HCT116 (cell line): ENCODE results near the gene DBN1. TPM values are rescaled to one million over a fixed set of nuclear protein-coding genes. Genes with fewer than 3 reads are reported as not detected.

Experiments
- ATAC-seq: fragments of 200-7000 bp; cut with Tn5 transposase; 2 replicates; pipeline ENCODE4 v1.9.1; 2020; ENCODE audit warnings: mild to moderate bottlenecking, moderate library complexity
- BruUV-seq: library from RNA; stranded (reverse); fragments of 400-500 nt; replicated peaks from 2 replicates; lab custom pipeline; 2021; lab: Mats Ljungman, UMichigan
- CTCF ChIA-PET: fragments of 300-600 bp; sonication (Branson Sonifier 250); formaldehyde crosslinking; loops from one replicate; lab custom pipeline; 2021; ENCODE audit warnings: antibody characterized with exemption; lab: Charles Lee
- POLR2A ChIA-PET: fragments of 300-600, 350-600 bp; sonication (Branson Sonifier 250); formaldehyde crosslinking; loops from one replicate; lab custom pipeline; 2021; ENCODE audit warnings: antibody characterized with exemption; lab: Charles Lee
- RAD21 ChIA-PET, 2 experiments: fragments of 300-600 bp; sonication (Branson Sonifier 250); formaldehyde crosslinking; loops; one replicate each; lab custom pipeline; 2023; ENCODE audit warnings: low total read pairs in 2 of 2; ENCODE audit not compliant: uncharacterized antibody in 2 of 2, unreplicated experiment in 2 of 2, low non-redundant PET in 1 of 2; lab: Charles Lee
- DNase-seq: peaks from one replicate; pipeline ENCODE4 v3.0.0-alpha.2; 2010; ENCODE audit warnings: low read depth, low spot score
- H2AFZ ChIP-seq: fragments of 200-600 bp; shearing (Covaris generic), sonication (generic); 2 replicates; pipeline ENCODE4 v1.6.1; 2017; ENCODE audit warnings: low read depth, mixed run types, mixed read lengths, antibody characterized with exemption, low read length; ENCODE audit not compliant: poor library complexity, severe bottlenecking
- H3K27ac ChIP-seq: 2 replicates; pipeline ENCODE4 v1.5.1; 2012; ENCODE audit warnings: low read depth, low read length
- H3K27me3 ChIP-seq: fragments of 200-600 bp; sonication (generic); 2 replicates; pipeline ENCODE4 v1.6.1; 2016; ENCODE audit warnings: mixed run types, low read length, mixed read lengths; ENCODE audit not compliant: insufficient read depth
- H3K36me3 ChIP-seq, 2 experiments: fragments of 200-500 bp in 1 of 2; fragments of 200-600 bp in 1 of 2; sonication (Bioruptor generic) in 1 of 2; sonication (generic) in 1 of 2; 2 replicates each; pipeline versions ENCODE4 v1.5.1 to v1.6.1; 2014 to 2016; ENCODE audit warnings: low read length in 2 of 2, inconsistent platforms in 1 of 2, mixed read lengths in 1 of 2, mixed run types in 1 of 2; ENCODE audit not compliant: insufficient read depth in 2 of 2, control insufficient read depth in 1 of 2
- H3K4me1 ChIP-seq, 2 experiments: fragments of 200-600 bp in 1 of 2; sonication (generic) in 1 of 2; 2 replicates each; pipeline versions ENCODE4 v1.5.1 to v1.6.1; 2012 to 2017; ENCODE audit warnings: low read length in 2 of 2, inconsistent platforms in 1 of 2, mild to moderate bottlenecking in 1 of 2, mixed read lengths in 1 of 2, mixed run types in 1 of 2, moderate library complexity in 1 of 2; ENCODE audit not compliant: insufficient read depth in 2 of 2, control insufficient read depth in 1 of 2
- H3K4me2 ChIP-seq: fragments of 200-600 bp; sonication (generic); 2 replicates; pipeline ENCODE4 v1.6.1; 2017; ENCODE audit warnings: mixed run types, low read length, mixed read lengths
- H3K4me3 ChIP-seq, 2 experiments: fragments of 200-600 bp in 1 of 2; sonication (generic) in 1 of 2; replicated peaks in 1 of 2; 2 replicates each; pipeline ENCODE4 v1.5.1; 2011 to 2016; ENCODE audit warnings: low read length in 2 of 2, control low read depth in 1 of 2, low read depth in 1 of 2, mild to moderate bottlenecking in 1 of 2, mixed read lengths in 1 of 2, mixed run types in 1 of 2
- H3K79me2 ChIP-seq: fragments of 200-600 bp; sonication (generic); 2 replicates; pipeline ENCODE4 v1.6.1; 2017; ENCODE audit warnings: mild to moderate bottlenecking, mixed run types, low read length, moderate library complexity, mixed read lengths; ENCODE audit not compliant: insufficient read depth
- H3K9ac ChIP-seq: fragments of 200-600 bp; sonication (generic); 2 replicates; pipeline ENCODE4 v1.6.1; 2016; ENCODE audit warnings: low read length, mixed read lengths
- H3K9me2 ChIP-seq: fragments of 200-600 bp; sonication (generic), shearing (Covaris generic); 2 replicates; pipeline ENCODE4 v1.6.1; 2017; ENCODE audit warnings: mixed run types, mild to moderate bottlenecking, moderate library complexity; ENCODE audit not compliant: insufficient read depth
- H3K9me3 ChIP-seq, 2 experiments: fragments of 200-500 bp in 1 of 2; fragments of 200-600 bp in 1 of 2; sonication (Bioruptor generic) in 1 of 2; sonication (generic) in 1 of 2; 2 replicates each; pipeline ENCODE4 v1.6.1; 2014 to 2017; ENCODE audit warnings: low read length in 2 of 2, mixed read lengths in 2 of 2, inconsistent platforms in 1 of 2, low read depth in 1 of 2, mild to moderate bottlenecking in 1 of 2, mixed run types in 1 of 2, moderate library complexity in 1 of 2; ENCODE audit not compliant: control insufficient read depth in 1 of 2, insufficient read depth in 1 of 2
- H4K20me1 ChIP-seq: fragments of 200-600 bp; sonication (generic), shearing (Covaris generic); 2 replicates; pipeline ENCODE4 v1.6.1; 2017; ENCODE audit warnings: mixed run types, mild to moderate bottlenecking, moderate library complexity; ENCODE audit not compliant: insufficient read depth
- CBX3 ChIP-seq: IDR thresholded peaks from 2 replicates; pipeline ENCODE4 v1.6.1; 2012; ENCODE audit warnings: low read depth
- ELF1 ChIP-seq: IDR thresholded peaks from 2 replicates; pipeline ENCODE4 v1.6.1; 2012; ENCODE audit warnings: low read depth, borderline replicate concordance
- EZH2 ChIP-seq: fragments of 200-600 bp; sonication (generic); IDR thresholded peaks from 2 replicates; pipeline ENCODE4 v1.6.1; 2017; ENCODE audit warnings: antibody characterized with exemption, mixed run types
- EZH2phosphoT487 ChIP-seq: fragments of 200-600 bp; IDR thresholded peaks from 2 replicates; pipeline ENCODE4 v1.6.1; 2018; ENCODE audit warnings: antibody characterized with exemption, borderline replicate concordance
- JUND ChIP-seq: IDR thresholded peaks from 2 replicates; pipeline ENCODE4 v1.6.1; 2012
- POLR2AphosphoS5 ChIP-seq: IDR thresholded peaks from 2 replicates; pipeline ENCODE4 v1.6.1; 2011; ENCODE audit warnings: mild to moderate bottlenecking, low read depth, low read length, moderate library complexity
- SIN3A ChIP-seq: IDR thresholded peaks from 2 replicates; pipeline ENCODE4 v1.6.1; 2012; ENCODE audit warnings: low read depth
- SP1 ChIP-seq: IDR thresholded peaks from 2 replicates; pipeline ENCODE4 v1.6.1; 2012; ENCODE audit warnings: low read depth
- TCF7L2 ChIP-seq: IDR thresholded peaks from 2 replicates; pipeline ENCODE4 v1.7.0; 2011; ENCODE audit warnings: borderline replicate concordance, inconsistent platforms; ENCODE audit not compliant: insufficient read depth, insufficient read length; ENCODE audit errors: extremely low read depth
- ZFX ChIP-seq: fragments of 450-650 bp; IDR thresholded peaks from 2 replicates; pipeline ENCODE4 v1.6.1; 2017
- intact Hi-C: fragments of 100-400 bp; cut with micrococcal nuclease; formaldehyde crosslinking; loops from 2 replicates; pipeline ENCODE4 v1.10.0; 2022
- total RNA-seq: library from RNA; stranded (reverse); gene quantifications from one replicate; pipeline ENCODE4 v1.2.1, GENCODE V29; 2021; ENCODE audit not compliant: unreplicated experiment
- TF ChIP-seq, protein P1 (sequence below): IDR thresholded peaks from 2 replicates; pipeline ENCODE4 v1.6.1; 2012
- TF ChIP-seq, protein P2 (sequence below): IDR thresholded peaks from 2 replicates; pipeline ENCODE4 v1.6.1; 2012
- TF ChIP-seq, protein P3 (sequence below): IDR thresholded peaks from 2 replicates; pipeline ENCODE4 v1.6.1; 2012; ENCODE audit warnings: low read depth

DBN1 gene
- total RNA-seq, 1 experiment from 2014 or later = 144 TPM

DNA sequence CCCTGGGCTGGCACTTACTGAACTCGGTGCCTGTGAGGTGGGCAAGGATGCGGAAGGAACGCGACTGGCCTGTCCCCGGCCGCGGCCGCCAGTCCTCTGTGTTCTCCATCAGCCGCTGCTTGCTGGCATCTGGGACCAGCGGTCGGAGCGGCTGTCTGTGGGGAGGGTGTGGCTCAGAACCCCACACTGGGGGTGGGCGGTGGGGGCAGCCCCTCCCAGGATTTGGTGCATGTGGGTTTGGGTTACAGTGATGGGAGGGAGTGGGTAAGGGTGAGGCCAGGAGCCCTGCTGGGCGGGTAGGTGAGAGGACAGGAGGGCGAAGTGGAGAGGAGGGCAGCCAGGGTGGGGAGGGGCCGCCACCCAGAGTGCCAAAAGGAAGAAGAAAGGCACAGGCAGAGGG is 17.6 kb upstream of the DBN1 start:
- H3K27ac ChIP-seq = peak overlapping the region; percentile 36; the same call in 1 of the 2 replicates
- no peaks in the 10 kb centered on the region for H3K9me3 ChIP-seq
- ChIA-PET POLR2A (no interaction called here), CTCF (no interaction called here), RAD21 (no interaction called here)
- H3K9ac ChIP-seq = peak overlapping the region; percentile 20; the same call in 1 of the 2 replicates
- TF ChIP-seq, protein P1, sequence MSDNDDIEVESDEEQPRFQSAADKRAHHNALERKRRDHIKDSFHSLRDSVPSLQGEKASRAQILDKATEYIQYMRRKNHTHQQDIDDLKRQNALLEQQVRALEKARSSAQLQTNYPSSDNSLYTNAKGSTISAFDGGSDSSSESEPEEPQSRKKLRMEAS = no peak
- TF ChIP-seq POLR2AphosphoS5 = no peak
- TF ChIP-seq TCF7L2 = no peak
- TF ChIP-seq SIN3A = no peak
- no peak for TF ChIP-seq CBX3
- H3K79me2 ChIP-seq = peaks cover 57% of the 10 kb centered on the region
- H2AFZ ChIP-seq = no peak overlapping the region
- no peak overlapping the region for H3K4me3 ChIP-seq
- BruUV-seq = no TSS peak
- no peak for DNase-seq
- no peaks in the 10 kb centered on the region for H3K27me3 ChIP-seq
- peaks cover 16 to 46% of the 10 kb centered on the region in 2 experiments; a peak in 3 of 4 replicates for H3K36me3 ChIP-seq
- H3K4me1 ChIP-seq = peaks cover 30 to 52% of the 10 kb centered on the region in 2 experiments
- 0 out of 2 replicates have a peak overlapping the region, but pooled peaks have one; percentile 12 for H3K4me2 ChIP-seq
- H4K20me1 ChIP-seq = peaks cover 11% of the 10 kb centered on the region; the same call in 1 of the 2 replicates
- no peak for ATAC-seq
- H3K9me2 ChIP-seq = no peaks in the 10 kb centered on the region
- intact Hi-C loops = no loop called here

DNA sequence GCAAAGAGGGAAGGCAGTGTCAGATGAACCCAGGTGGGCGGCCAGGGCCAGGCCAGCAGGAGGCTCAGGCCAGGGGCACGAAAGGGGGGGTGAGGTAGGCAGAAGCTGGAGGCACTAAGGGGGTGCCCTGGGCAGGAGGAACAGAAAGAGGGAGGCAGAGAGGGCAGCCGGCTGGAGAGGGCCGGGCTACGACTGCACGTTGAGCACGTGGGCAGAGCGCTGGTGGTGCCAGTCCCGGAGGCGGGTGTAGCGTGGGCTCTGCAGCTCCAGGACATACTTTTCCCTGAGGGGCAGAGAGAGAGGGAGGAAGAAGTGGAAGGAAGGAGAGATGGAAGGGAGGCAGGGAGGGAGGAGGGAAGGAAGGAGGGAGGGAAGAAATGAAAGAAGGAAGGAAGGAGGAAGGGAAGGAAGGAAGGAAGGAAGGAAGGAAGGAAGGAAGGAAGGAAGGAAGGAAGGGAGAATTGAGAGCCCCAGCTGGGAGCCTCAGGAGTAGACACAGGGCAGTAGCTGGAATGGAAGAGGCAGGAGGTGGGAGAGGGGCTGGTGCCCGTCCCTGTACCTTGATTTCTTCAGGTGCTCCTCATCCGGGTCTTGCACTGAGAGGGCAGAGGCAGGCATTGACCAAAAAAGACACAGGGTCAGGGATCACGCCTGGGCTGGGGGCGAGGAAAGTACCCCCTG is 17.0 kb upstream of the DBN1 start:
- ATAC-seq = no peak
- ChIA-PET RAD21 (no interaction called here), CTCF (interaction anchor here (1.2 kb wide), 1 partner anchor 33 kb away, joined by 4 read pairs; no protein-coding TSS in a partner anchor), POLR2A (interaction anchor here (0.5 to 1.3 kb wide), 2 partner anchors 11 to 35 kb away, joined by 3 to 4 read pairs; no protein-coding TSS in a partner anchor)
- no peaks in the 10 kb centered on the region for H3K9me3 ChIP-seq
- H3K27me3 ChIP-seq = no peaks in the 10 kb centered on the region
- H3K4me1 ChIP-seq = peaks cover 25 to 46% of the 10 kb centered on the region in 2 experiments
- no peak overlapping the region for H3K9ac ChIP-seq
- H2AFZ ChIP-seq = no peak overlapping the region
- H3K36me3 ChIP-seq = peaks cover 16 to 45% of the 10 kb centered on the region in 2 experiments; a peak in 3 of 4 replicates
- peaks cover 52% of the 10 kb centered on the region for H3K79me2 ChIP-seq
- H3K9me2 ChIP-seq = no peaks in the 10 kb centered on the region
- peaks cover 6% of the 10 kb centered on the region; the same call in 1 of the 2 replicates for H4K20me1 ChIP-seq
- no peak overlapping the region for H3K4me3 ChIP-seq
- peak overlapping the region; percentile 8; the same call in 1 of the 2 replicates for H3K27ac ChIP-seq
- H3K4me2 ChIP-seq = no peak overlapping the region
- no TSS peak for BruUV-seq
- DNase-seq = no peak
- intact Hi-C loops = no loop called here
- TF ChIP-seq SP1 = no peak
- TF ChIP-seq EZH2 = no peak
- TF ChIP-seq ELF1 = no peak
- no peak for TF ChIP-seq EZH2phosphoT487
- TF ChIP-seq, protein P2, sequence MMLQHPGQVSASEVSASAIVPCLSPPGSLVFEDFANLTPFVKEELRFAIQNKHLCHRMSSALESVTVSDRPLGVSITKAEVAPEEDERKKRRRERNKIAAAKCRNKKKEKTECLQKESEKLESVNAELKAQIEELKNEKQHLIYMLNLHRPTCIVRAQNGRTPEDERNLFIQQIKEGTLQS = no peak
- TF ChIP-seq JUND = no peak
- TF ChIP-seq, protein P1 = no peak
- no peak for TF ChIP-seq ZFX
- no peak for TF ChIP-seq CBX3
- TF ChIP-seq, protein P3, sequence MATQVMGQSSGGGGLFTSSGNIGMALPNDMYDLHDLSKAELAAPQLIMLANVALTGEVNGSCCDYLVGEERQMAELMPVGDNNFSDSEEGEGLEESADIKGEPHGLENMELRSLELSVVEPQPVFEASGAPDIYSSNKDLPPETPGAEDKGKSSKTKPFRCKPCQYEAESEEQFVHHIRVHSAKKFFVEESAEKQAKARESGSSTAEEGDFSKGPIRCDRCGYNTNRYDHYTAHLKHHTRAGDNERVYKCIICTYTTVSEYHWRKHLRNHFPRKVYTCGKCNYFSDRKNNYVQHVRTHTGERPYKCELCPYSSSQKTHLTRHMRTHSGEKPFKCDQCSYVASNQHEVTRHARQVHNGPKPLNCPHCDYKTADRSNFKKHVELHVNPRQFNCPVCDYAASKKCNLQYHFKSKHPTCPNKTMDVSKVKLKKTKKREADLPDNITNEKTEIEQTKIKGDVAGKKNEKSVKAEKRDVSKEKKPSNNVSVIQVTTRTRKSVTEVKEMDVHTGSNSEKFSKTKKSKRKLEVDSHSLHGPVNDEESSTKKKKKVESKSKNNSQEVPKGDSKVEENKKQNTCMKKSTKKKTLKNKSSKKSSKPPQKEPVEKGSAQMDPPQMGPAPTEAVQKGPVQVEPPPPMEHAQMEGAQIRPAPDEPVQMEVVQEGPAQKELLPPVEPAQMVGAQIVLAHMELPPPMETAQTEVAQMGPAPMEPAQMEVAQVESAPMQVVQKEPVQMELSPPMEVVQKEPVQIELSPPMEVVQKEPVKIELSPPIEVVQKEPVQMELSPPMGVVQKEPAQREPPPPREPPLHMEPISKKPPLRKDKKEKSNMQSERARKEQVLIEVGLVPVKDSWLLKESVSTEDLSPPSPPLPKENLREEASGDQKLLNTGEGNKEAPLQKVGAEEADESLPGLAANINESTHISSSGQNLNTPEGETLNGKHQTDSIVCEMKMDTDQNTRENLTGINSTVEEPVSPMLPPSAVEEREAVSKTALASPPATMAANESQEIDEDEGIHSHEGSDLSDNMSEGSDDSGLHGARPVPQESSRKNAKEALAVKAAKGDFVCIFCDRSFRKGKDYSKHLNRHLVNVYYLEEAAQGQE = no peak
